Left ventricle myocardium inferior (tissue), 1 donor: ENCODE measurements around the gene GYS1. TPM values are rescaled to one million over a fixed set of nuclear protein-coding genes. Genes with fewer than 3 reads are reported as not detected.
A peak's percentile ranks its signal among the peaks of the same experiment; 100 is the strongest.
"Not testable (repeated sequence)": the region's sequence is repeated elsewhere in the genome, so short reads cannot be mapped to it uniquely, and the experiment has no call there.

Experiments
- DNase-seq: peaks from one replicate; pipeline ENCODE4 v3.0.0-alpha.2; 2020
- H3K27ac ChIP-seq: fragments of 200-600 bp; replicated peaks from 2 replicates; pipeline ENCODE4 v1.8.0; 2021
- H3K27me3 ChIP-seq: fragments of 200-600 bp; 2 replicates; pipeline ENCODE4 v1.8.0; 2021; ENCODE audit warnings: low read depth
- H3K36me3 ChIP-seq: fragments of 200-600 bp; 2 replicates; pipeline ENCODE4 v1.8.0; 2021
- H3K4me1 ChIP-seq: fragments of 200-600 bp; 2 replicates; pipeline ENCODE4 v1.8.0; 2021
- H3K4me3 ChIP-seq: fragments of 200-600 bp; 2 replicates; pipeline ENCODE4 v1.8.0; 2021; ENCODE audit warnings: mild to moderate bottlenecking, moderate library complexity
- H3K9me3 ChIP-seq: fragments of 200-600 bp; replicated peaks from 2 replicates; pipeline ENCODE4 v1.8.0; 2021
- intact Hi-C: fragments of 100-400 bp; cut with micrococcal nuclease; formaldehyde crosslinking; loops from one replicate; pipeline ENCODE4 v1.11.0; 2022
- long read RNA-seq: library from polyadenylated mRNA; unstranded; transcript quantifications from one replicate; pipeline ENCODE4 v2.0.0, GENCODE V29; 2021
- total RNA-seq: library from RNA; stranded (reverse); fragmentation: NEBNext Ultra II Directional; extraction: Animal tissue kit (Norgen Biotek cat#: 25700); gene quantifications from one replicate; pipeline ENCODE4 v1.2.1, GENCODE V29; 2021
- TF ChIP-seq, protein P1 (sequence below): fragments of 200-600 bp; IDR thresholded peaks from 2 replicates; pipeline ENCODE4 v1.8.0; 2021; ENCODE audit warnings: antibody characterized with exemption, mild to moderate bottlenecking, borderline replicate concordance
- donor health status: DM: no; HTN: yes; CAD: no; lungs with severe emphysema.

The GYS1 gene
- total RNA-seq: 138 TPM
- long read RNA-seq, transcript GYS1-202 (16 exons, 3,574 nt): major isoform, 48 of 101 reads
- long read RNA-seq, partial matches to known transcripts: 50 of 101 reads
- long read RNA-seq, other reads (novel, unspliced or antisense): 3 of 101 reads

DNA sequence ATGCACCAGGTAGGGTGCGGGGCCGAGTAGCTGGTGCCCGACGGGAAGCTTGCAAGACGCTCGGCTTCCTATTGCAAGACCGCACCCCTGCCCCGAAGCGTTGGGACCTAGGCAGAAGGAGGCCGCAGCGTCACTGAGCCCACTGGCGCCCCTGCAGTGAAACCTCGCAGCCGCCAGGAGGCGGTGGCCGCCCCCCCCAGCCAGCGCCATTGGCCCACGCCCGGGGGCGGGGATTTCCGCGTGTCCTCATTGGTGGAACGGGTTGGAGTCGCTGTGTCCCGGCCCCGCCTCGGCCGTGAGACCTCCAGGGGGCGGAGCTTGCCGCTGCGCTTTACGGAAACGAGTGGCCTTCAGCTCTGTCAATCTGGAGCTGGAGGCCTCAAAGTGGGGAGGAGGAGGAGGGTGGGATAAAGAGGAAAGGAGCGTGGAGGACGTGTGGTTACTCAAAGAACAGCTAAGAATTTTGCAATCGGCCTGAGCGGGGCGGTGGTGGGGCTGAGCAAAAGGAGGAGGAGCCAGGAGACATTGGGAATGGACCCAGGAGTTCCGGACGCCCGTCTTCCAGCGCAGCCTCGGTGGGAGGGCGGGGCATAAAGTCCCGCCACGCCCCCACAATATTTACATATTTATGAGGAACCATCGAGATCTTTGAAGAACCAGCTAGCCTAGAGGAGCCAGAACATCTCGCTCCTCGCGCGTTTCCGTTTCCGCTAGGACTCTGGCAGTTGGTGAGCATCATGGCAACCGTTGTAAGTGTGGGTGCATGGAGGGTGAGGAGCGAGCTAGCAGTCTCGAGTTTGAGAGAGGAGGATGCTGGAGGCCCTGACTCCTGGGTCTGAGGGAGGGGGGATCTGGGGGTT, at the start of gene GYS1, which contains the start of gene RUVBL2:
TSS of gene GYS1 (minus strand) at position 135 of the 860 bp plus-strand sequence. CDS start 197 bp downstream, outside the sequence.
TSS of gene RUVBL2 (plus strand) at position 713 of the 860 bp plus-strand sequence. CDS start at position 738, 25 bp downstream.
- Histone ChIP-seq H3K36me3 (peaks cover 10% of the 10 kb centered on the region), H3K9me3 (no peaks in the 10 kb centered on the region), H3K4me1 (peaks cover 59% of the 10 kb centered on the region), H3K4me3 (peak within 1 kb of the TSS; percentile 72), H3K27me3 (no peaks in the 10 kb centered on the region), H3K27ac (peak within 1 kb of the TSS; percentile 91)
- intact Hi-C loops: no loop called here
- peak; percentile 100 for DNase-seq
- TF ChIP-seq, protein P1, sequence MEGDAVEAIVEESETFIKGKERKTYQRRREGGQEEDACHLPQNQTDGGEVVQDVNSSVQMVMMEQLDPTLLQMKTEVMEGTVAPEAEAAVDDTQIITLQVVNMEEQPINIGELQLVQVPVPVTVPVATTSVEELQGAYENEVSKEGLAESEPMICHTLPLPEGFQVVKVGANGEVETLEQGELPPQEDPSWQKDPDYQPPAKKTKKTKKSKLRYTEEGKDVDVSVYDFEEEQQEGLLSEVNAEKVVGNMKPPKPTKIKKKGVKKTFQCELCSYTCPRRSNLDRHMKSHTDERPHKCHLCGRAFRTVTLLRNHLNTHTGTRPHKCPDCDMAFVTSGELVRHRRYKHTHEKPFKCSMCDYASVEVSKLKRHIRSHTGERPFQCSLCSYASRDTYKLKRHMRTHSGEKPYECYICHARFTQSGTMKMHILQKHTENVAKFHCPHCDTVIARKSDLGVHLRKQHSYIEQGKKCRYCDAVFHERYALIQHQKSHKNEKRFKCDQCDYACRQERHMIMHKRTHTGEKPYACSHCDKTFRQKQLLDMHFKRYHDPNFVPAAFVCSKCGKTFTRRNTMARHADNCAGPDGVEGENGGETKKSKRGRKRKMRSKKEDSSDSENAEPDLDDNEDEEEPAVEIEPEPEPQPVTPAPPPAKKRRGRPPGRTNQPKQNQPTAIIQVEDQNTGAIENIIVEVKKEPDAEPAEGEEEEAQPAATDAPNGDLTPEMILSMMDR: peak; percentile 99

DNA sequence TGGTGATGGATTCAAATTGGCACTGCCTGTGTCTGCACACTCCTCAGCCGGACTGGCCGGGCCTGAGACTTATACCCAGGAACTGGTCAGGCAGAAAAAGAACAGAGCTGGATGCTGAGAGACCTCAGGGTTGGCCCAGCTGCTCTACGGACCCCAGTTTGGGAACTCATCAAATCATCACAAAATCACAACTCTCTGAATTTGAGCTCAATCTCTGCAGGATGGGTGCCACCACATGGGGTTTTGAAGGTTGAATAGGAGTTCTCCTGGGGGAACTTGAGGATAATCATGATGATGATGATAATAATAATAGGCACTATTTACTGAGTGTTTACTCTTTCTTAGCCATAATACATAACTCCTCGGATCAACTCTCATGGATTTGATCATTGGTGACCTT, 49.6 kb upstream of the GYS1 start:
- intact Hi-C loops, H3K27me3 ChIP-seq, H3K9me3 ChIP-seq, H3K4me3 ChIP-seq, H3K27ac ChIP-seq, H3K4me1 ChIP-seq, H3K36me3 ChIP-seq, DNase-seq: not testable (repeated sequence)

DNA sequence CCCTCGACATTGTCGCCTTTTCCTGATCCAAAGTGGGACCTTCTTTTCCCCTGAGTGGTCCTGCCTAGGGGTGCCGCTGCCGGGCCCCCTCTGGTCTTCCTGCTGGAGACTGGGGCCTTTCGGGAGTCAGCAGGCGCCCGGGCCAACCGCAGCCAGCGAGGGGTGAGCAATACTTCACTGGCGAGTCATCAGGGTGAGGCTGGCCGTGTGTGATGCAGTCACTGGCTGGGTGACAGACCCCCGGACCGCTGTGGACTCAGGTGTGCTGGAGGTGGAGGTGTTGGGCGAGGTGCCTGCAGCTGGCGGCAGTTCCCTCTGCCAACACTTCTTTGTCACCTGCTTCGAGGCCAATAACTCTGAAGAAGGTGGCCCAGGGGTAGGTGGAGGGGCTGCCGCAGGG, 49.1 kb upstream of the GYS1 start:
- H3K36me3 ChIP-seq: no peaks in the 10 kb centered on the region
- H3K4me1 ChIP-seq: no peaks in the 10 kb centered on the region
- H3K27me3 ChIP-seq: no peaks in the 10 kb centered on the region
- no peak overlapping the region for H3K27ac ChIP-seq
- TF ChIP-seq, protein P1: no peak
- DNase-seq: no peak
- intact Hi-C loops: no loop called here
- no peaks in the 10 kb centered on the region for H3K9me3 ChIP-seq
- no peak overlapping the region for H3K4me3 ChIP-seq

DNA sequence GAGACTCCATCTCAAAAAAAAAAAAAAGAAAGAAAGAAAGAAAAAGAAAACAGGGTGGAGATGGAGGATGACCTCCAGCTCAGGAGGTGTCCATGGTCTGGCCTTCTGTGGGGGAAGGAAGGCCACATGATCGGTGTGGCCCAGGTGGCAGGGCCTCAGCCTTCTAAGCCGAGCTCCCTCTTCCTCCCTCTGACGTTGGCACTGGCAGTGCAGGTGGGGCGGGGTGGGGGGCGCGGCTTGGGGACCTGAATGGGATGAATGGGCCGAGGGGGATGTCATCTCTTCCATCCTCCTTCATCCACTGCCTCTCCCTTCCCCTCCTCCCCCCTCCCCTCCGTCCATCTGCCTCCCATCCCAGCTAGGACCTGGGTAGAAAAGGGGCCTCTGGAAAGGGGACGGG, 46.6 kb upstream of the GYS1 start:
- H3K27ac ChIP-seq, H3K4me1 ChIP-seq, H3K9me3 ChIP-seq, intact Hi-C loops, DNase-seq, H3K4me3 ChIP-seq, H3K36me3 ChIP-seq: not testable (repeated sequence)
- peaks cover 16% of the 10 kb centered on the region for H3K27me3 ChIP-seq

DNA sequence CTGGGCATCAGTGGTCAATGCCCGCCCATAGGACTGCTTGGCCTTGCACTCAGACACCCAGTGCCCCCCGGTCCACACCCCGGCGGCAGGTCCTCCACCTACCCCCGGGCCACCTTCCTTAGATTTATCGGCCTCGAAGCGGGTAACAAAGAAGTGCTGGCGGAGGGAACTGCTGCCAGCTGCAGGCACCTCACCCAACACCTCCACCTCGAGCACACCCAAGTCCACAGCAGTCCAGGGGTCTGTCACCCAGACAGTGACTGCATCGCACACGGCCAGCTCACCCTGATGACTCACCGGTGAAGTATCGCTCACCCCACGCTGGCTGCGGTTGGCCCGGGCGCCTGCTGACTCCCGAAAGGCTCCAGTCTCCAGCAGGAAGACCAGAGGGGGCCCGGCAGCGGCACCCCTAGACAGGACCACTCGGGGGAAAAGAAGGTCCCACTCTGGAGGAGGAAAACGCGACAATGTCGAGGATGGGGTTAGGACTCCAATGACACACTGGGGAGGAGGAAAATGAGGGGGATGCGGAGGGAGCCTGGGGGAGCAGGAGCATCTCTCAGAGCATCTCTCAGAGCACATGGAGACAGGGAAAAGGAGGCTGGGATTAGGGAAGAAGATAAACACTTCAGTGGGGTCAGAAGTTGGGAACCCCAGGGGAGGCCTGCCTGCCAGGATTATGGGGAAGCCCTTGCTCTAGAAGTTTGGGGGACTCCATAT, 45.6 kb upstream of the GYS1 start:
- H3K4me1 ChIP-seq, H3K4me3 ChIP-seq, H3K36me3 ChIP-seq, H3K9me3 ChIP-seq, DNase-seq, intact Hi-C loops, H3K27ac ChIP-seq: not testable (repeated sequence)
- peaks cover 16% of the 10 kb centered on the region for H3K27me3 ChIP-seq

DNA sequence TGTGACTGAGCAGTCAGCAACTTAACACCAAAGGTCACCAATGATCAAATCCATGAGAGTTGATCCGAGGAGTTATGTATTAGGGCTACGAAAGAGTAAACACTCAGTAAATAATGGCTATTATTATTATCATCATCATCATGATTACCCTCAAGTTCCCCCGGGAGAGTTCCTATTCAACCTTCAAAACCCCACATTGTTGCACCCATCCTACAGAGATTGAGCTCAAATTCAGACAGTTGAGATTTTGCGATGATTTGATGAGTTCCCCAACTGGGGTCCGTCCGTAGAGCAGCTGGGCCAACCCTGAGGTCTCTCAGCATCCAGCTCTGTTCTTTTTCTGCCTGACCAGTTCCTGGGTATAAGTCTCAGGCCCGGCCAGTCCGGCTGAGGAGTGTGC, 45.0 kb upstream of the GYS1 start:
- H3K27me3 ChIP-seq: peaks cover 16% of the 10 kb centered on the region
- H3K4me3 ChIP-seq, H3K9me3 ChIP-seq, H3K4me1 ChIP-seq, intact Hi-C loops, H3K27ac ChIP-seq, DNase-seq, H3K36me3 ChIP-seq: not testable (repeated sequence)

DNA sequence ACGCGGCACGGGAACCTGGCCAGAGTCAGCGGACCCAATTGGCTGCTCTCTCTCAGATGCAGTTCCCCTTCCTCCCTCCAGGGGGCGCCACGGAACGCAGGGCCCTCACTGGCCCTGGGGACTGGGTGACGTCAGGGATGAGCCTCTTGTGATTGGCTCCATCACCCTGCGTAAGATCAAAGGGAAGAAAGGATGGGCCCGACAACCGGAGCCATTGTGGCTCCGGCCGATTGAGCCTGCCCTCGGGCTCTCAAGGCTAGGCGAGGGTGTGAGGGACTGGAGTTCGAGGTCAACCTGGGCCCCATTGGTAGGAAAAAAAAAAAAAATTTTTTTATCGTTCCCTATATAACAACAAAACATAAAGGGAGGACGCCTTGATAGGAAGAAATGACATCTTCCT, 43.7 kb upstream of the GYS1 start, which contains the start of gene CGB1:
TSS of gene CGB1 (minus strand) at position 81 of the 400 bp plus-strand sequence. CDS start 184 bp downstream, outside the sequence.
- TF ChIP-seq, protein P1: peak; percentile 26
- H3K27ac ChIP-seq, H3K4me3 ChIP-seq, H3K4me1 ChIP-seq, intact Hi-C loops, H3K9me3 ChIP-seq, DNase-seq, H3K36me3 ChIP-seq: not testable (repeated sequence)
- peaks cover 20% of the 10 kb centered on the region for H3K27me3 ChIP-seq
